Ovary (tissue), 3 donors: ENCODE measurements around the gene NDUFC2.
"Not testable (repeated sequence)": the region's sequence is repeated elsewhere in the genome, so short reads cannot be mapped to it uniquely, and the experiment has no call there.

ENCODE experiments used
- EP300 ChIP-seq: sonication (generic); formaldehyde crosslinking; IDR thresholded peaks from one replicate; pipeline ENCODE4 v1.6.1; 2017; ENCODE audit warnings: antibody characterized with exemption
- POLR2A ChIP-seq: fragments of 450-650 bp; IDR thresholded peaks from one replicate; pipeline ENCODE4 v1.6.1; 2017; ENCODE audit warnings: antibody characterized with exemption, mild to moderate bottlenecking, moderate library complexity
- TF ChIP-seq, protein P1 (sequence below), 3 donors: fragments of 450-650 bp in 2 of 3; fragments of 200-600 bp in 1 of 3; IDR thresholded peaks; one replicate each; pipeline versions ENCODE4 v1.5.1 to v1.8.0; 2016 to 2022; ENCODE audit warnings: antibody characterized with exemption in 3 of 3, mild to moderate bottlenecking in 1 of 3
- donor health status: DM: no; HTN: no; CAD: no.

DNA sequence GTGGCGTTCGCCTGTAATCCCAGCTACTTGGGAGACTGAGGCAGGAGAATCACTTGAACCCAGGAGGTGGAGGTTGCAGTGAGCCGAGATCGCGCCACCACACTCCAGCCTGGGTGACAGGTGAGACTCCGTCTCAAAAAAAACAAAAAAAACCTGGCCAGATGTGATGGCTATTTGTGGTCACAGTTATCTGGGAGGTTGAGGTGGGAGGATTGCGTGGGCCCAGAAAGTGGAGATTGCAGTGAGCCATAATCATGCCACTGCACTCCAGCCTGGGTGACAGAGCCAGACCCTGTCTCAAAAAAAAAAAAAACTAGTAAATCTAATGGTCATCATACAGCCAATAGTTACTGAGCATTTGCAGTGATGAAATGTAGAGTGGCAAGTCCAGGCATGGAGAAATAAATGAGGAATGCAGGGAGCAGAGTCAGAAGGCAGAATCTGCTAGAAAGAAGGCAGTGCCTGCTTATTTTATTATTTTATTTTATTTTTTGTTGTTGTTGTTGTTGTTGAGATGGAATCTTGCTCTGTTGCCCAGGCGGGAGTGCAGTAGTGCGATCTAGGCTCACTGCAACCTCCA is 19.8 kb downstream of the NDUFC2 start:
- not testable (repeated sequence) for TF ChIP-seq EP300, POLR2A
- TF ChIP-seq, protein P1, sequence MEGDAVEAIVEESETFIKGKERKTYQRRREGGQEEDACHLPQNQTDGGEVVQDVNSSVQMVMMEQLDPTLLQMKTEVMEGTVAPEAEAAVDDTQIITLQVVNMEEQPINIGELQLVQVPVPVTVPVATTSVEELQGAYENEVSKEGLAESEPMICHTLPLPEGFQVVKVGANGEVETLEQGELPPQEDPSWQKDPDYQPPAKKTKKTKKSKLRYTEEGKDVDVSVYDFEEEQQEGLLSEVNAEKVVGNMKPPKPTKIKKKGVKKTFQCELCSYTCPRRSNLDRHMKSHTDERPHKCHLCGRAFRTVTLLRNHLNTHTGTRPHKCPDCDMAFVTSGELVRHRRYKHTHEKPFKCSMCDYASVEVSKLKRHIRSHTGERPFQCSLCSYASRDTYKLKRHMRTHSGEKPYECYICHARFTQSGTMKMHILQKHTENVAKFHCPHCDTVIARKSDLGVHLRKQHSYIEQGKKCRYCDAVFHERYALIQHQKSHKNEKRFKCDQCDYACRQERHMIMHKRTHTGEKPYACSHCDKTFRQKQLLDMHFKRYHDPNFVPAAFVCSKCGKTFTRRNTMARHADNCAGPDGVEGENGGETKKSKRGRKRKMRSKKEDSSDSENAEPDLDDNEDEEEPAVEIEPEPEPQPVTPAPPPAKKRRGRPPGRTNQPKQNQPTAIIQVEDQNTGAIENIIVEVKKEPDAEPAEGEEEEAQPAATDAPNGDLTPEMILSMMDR (IDR thresholded peaks at IDR 0.05), result not testable (repeated sequence)
